A549 treated with CORT108297 at 1 μM for 4 hours (cell line): ENCODE results near the gene MFAP3L. TPM values are rescaled to one million over a fixed set of nuclear protein-coding genes. Genes with fewer than 3 reads are reported as not detected.

ENCODE experiments used
- total RNA-seq: library from RNA; stranded (reverse); fragments of 200-300 nt; extraction: Qiagen RNA extraction; gene quantifications from 5 replicates; pipeline ENCODE4 v1.2.3, GENCODE V29; 2022

MFAP3L gene
- total RNA-seq: 4.1 to 5.4 TPM (median 4.5 TPM) in 5 replicates

GRCh38 chr4:170026253-170027021 is at the start of gene MFAP3L:
TSS of gene MFAP3L (minus strand) at chr4:170026395. CDS start at chr4:170005877, 20,518 bp downstream.

Other genes starting within 250 kb of the MFAP3L start
- gene AADAT, start 63.6 kb upstream of the MFAP3L start, total RNA-seq: 8.5 to 9.8 TPM (median 8.9 TPM) in 5 replicates